Measurements from ENCODE around the gene LZTS3. TPM values are rescaled to one million over a fixed set of nuclear protein-coding genes. Genes with fewer than 3 reads are reported as not detected.
"Not testable (repeated sequence)": the region's sequence is repeated elsewhere in the genome, so short reads cannot be mapped to it uniquely, and the experiment has no call there.

LZTS3 gene
- total RNA-seq, 2 donors from 2014 or later, result 15.7 to 19.1 TPM

GRCh38 chr20:3202965-3203314 is 29.6 kb upstream of the LZTS3 start:
- Mint-ChIP-seq H3K27ac (peak overlapping the region; percentile 97), H3K4me1 (peaks cover 25% of the 10 kb centered on the region), H3K36me3 (ENCODE audit: low read depth) (peaks cover 9% of the 10 kb centered on the region), H3K27me3 (no peaks in the 10 kb centered on the region), H3K4me3 (peak overlapping the region; percentile 95)
- DNase-seq (no peak), ATAC-seq (no peak)
- H3K9me3 ChIP-seq (ENCODE audit: control insufficient read depth, low read length, poor library complexity, severe bottlenecking), result no peaks in the 10 kb centered on the region

- Mint-ChIP-seq H3K27me3 (no peaks in the 10 kb centered on the region), H3K36me3 (ENCODE audit: low read depth) (peaks cover 14% of the 10 kb centered on the region), H3K4me1 (peaks cover 33% of the 10 kb centered on the region), H3K4me3 (no peak overlapping the region), H3K27ac (peak overlapping the region; percentile 78)
- DNase-seq, result no peak
- no peak for ATAC-seq
- H3K9me3 ChIP-seq (ENCODE audit: control insufficient read depth, low read length, poor library complexity, severe bottlenecking), result no peaks in the 10 kb centered on the region
These were observed 26.8 kb upstream of the LZTS3 start for GRCh38 chr20:3199976-3200755.

DNA sequence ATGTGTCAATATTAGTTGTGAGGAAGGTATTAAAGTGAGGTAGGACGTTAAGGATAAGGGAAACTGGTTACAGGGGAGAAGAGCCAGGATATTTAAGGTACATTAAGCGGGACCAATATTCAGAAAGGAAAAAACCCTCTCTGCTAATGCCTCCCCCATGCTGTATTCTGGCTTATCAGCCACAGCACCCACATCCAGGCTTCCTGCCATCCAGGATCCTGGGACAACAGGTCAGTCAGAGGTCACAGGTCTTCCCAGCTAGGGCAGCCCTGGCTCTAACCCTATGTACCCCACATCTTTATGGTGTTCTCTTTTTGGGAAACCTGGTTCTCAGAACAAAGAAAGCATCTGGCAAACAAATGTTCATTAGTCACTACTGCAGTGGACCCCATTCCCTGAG is 25.9 kb upstream of the LZTS3 start:
- H3K36me3 Mint-ChIP-seq (ENCODE audit: low read depth), result peaks cover 14% of the 10 kb centered on the region
- peak overlapping the region; percentile 55 for H3K4me3 Mint-ChIP-seq
- H3K4me1 Mint-ChIP-seq, result peaks cover 29% of the 10 kb centered on the region
- H3K9me3 ChIP-seq (ENCODE audit: control insufficient read depth, low read length, poor library complexity, severe bottlenecking), result no peaks in the 10 kb centered on the region
- ATAC-seq (no peak), DNase-seq (no peak)
- no peaks in the 10 kb centered on the region for H3K27me3 Mint-ChIP-seq
- no peak overlapping the region for H3K27ac Mint-ChIP-seq

GRCh38 chr20:3195590-3196237 is 22.4 kb upstream of the LZTS3 start:
- peaks cover 25% of the 10 kb centered on the region for H3K4me1 Mint-ChIP-seq
- peaks cover 24% of the 10 kb centered on the region for H3K36me3 Mint-ChIP-seq (ENCODE audit: low read depth)
- H3K27me3 Mint-ChIP-seq, result no peaks in the 10 kb centered on the region
- H3K27ac Mint-ChIP-seq, result peak overlapping the region; percentile 92
- no peak for ATAC-seq
- H3K4me3 Mint-ChIP-seq, result no peak overlapping the region
- no peak for DNase-seq
- H3K9me3 ChIP-seq (ENCODE audit: control insufficient read depth, low read length, poor library complexity, severe bottlenecking), result no peaks in the 10 kb centered on the region

DNA sequence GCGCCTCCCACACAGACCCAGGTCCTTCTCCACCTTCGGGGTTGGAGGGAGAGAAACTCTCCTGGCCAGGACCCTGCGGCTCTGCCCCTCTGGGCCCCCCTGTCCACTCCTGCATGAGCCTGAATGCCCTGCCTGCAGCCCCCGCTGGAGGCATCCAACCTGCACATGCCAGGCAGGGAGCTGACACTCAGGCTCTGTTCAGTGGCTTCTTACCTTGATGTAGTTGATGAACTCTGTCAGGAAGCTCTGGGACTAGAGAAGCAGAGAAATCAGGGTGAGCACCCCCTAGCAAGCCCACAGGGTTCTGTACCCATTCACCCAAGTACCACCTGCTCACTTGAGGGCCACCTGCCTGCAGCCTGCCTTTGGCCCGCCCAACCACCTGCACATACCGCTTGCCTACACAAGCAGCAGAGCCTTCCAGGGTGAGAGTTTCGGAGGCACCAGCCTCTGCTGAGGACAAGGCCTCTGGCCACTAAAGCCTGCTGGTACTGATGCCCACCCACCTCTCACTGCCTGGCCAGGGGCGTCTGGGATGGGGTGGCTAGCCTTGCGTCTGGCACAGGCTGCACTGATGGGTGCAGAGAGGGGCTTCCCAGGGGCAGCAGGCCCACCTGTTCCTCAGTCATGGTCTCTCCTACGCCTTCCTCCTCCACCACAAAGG is 21.4 kb upstream of the LZTS3 start:
- no peaks in the 10 kb centered on the region for H3K9me3 ChIP-seq (ENCODE audit: control insufficient read depth, low read length, poor library complexity, severe bottlenecking)
- H3K4me3 Mint-ChIP-seq, result no peak overlapping the region
- DNase-seq (no peak), ATAC-seq (no peak)
- H3K27ac Mint-ChIP-seq, result peak overlapping the region; percentile 92
- H3K27me3 Mint-ChIP-seq, result no peaks in the 10 kb centered on the region
- peaks cover 22% of the 10 kb centered on the region for H3K4me1 Mint-ChIP-seq
- H3K36me3 Mint-ChIP-seq (ENCODE audit: low read depth), result peaks cover 24% of the 10 kb centered on the region

DNA sequence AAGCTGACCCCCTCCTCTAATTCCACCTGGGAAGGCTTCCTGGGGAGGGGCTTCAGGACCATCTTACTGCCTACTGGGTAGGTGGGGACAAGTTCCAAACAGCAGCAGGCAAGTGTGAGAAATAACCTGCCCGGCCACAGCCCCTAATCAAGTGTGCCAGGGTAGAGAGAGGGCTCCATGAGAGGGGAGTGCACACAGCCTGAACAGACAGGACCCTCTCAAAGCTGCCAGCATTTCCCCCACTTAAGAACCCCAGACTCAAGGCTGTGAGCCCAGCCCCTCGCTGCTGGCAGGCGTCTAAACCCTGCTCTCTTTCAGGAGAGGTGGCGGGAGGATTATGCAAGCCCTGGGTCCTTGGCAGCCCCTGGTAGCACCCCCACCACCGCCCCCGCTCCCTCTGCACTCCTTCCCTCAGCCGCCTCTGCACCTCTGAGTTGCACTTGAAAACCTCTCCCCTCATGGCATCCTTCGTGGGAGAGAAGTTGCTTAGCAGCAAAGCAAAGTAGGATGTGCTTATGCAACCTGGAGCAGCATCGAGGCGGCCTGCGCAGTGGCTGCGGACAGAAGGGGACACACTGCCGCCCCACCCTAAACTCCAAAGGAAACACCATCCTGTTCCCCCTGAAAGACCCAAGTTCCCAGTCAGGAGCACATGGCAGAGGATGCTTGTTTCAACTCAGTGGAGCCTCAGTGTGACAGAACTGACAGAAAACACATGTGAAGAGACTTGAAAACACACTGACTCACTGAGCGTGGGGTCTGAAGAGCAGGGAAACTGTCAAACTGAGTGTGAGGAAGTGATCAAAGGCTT is 20.7 kb upstream of the LZTS3 start:
- Mint-ChIP-seq H3K36me3 (ENCODE audit: low read depth) (peaks cover 21% of the 10 kb centered on the region), H3K27me3 (no peaks in the 10 kb centered on the region)
- no peak for DNase-seq

DNA sequence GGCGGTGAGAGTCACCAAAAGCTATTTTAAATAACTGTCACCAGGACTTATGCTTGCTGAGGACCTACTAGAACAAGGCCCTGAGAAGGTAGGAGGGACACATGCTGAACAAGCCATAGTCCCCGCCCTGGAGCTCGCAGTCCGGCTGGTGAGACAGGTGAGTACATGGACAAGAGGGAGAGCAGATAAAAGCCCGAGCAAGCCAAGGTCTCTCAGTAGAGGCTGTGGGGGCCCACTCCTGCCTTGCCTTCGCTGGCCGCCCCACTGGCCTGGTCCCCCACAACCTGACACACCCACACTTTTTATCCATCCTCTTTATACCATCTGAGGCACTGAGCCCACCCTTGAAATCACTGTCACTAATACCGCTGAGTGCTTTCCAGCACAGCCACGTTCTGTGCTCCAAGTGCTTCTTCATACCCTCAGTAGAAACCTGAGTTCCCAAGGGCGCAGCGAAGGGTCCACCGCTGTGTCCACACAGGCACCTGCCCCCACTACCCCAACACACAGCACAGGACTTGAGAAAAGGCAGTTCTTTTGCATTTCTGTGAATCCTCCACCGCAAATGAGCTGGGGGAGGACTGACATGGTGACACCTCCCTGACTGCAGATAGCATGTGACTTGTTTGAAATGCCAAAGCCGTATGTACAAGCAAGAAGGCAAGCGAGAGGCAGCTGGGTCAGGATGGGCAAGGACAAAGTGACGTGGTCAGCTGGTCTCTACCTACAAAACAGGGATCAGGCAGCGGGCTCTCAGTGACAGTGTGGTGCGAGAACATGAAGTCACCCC is 19.1 kb upstream of the LZTS3 start:
- no peak overlapping the region for H3K4me3 Mint-ChIP-seq
- ATAC-seq (no peak), DNase-seq (no peak)
- peaks cover 16% of the 10 kb centered on the region for H3K36me3 Mint-ChIP-seq (ENCODE audit: low read depth)
- no peaks in the 10 kb centered on the region for H3K9me3 ChIP-seq (ENCODE audit: control insufficient read depth, low read length, poor library complexity, severe bottlenecking)
- H3K27ac Mint-ChIP-seq, result no peak overlapping the region
- H3K4me1 Mint-ChIP-seq, result peaks cover 14% of the 10 kb centered on the region
- no peaks in the 10 kb centered on the region for H3K27me3 Mint-ChIP-seq

More for the DNA sequence above, 20.7 kb upstream of the LZTS3 start:
- Mint-ChIP-seq H3K4me1 (peaks cover 19% of the 10 kb centered on the region), H3K27ac (no peak overlapping the region), H3K4me3 (no peak overlapping the region)
- H3K9me3 ChIP-seq (ENCODE audit: control insufficient read depth, low read length, poor library complexity, severe bottlenecking), result no peaks in the 10 kb centered on the region
- no peak for ATAC-seq

DNA sequence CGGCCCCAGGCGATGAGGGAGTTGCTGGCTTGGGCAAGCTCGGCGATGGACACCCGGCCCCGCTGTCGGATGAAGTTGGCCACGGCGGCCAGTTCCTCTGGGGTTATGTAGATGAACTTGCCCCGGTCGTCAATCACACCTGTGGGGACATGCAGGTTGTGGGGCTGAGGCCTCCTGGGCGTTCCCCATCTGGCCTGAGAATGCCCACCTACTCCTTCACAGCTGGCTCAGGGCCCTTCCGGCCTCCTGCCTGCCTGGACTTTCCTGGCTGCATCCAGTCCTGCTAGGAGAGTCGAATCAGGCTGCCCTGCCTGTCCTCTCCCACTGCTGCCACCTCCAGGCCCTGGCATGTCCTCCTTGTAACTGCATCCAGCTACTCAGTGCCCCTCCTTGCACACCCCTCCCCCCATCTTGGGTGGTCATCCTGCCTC is 17.3 kb upstream of the LZTS3 start:
- Mint-ChIP-seq H3K36me3 (ENCODE audit: low read depth) (peaks cover 14% of the 10 kb centered on the region), H3K27me3 (no peaks in the 10 kb centered on the region), H3K4me3 (no peak overlapping the region), H3K4me1 (peaks cover 9% of the 10 kb centered on the region), H3K27ac (no peak overlapping the region)
- ATAC-seq, result no peak
- H3K9me3 ChIP-seq (ENCODE audit: control insufficient read depth, low read length, poor library complexity, severe bottlenecking), result no peaks in the 10 kb centered on the region
- DNase-seq, result no peak

- DNase-seq, result no peak
- peaks cover 11% of the 10 kb centered on the region for H3K36me3 Mint-ChIP-seq (ENCODE audit: low read depth)
These were observed 16.3 kb upstream of the LZTS3 start for GRCh38 chr20:3189561-3190131.

GRCh38 chr20:3188823-3189413 is 15.6 kb upstream of the LZTS3 start:
- no peak for DNase-seq
- H3K9me3 ChIP-seq (ENCODE audit: control insufficient read depth, low read length, poor library complexity, severe bottlenecking), result no peaks in the 10 kb centered on the region
- no peak overlapping the region for H3K27ac Mint-ChIP-seq
- no peaks in the 10 kb centered on the region for H3K27me3 Mint-ChIP-seq
- H3K36me3 Mint-ChIP-seq (ENCODE audit: low read depth), result peaks cover 11% of the 10 kb centered on the region
- no peak for ATAC-seq
- peaks cover 6% of the 10 kb centered on the region for H3K4me1 Mint-ChIP-seq
- no peak overlapping the region for H3K4me3 Mint-ChIP-seq

More at GRCh38 chr20:3189561-3190131, 16.3 kb upstream of the LZTS3 start:
- no peak overlapping the region for H3K27ac Mint-ChIP-seq
- H3K4me3 Mint-ChIP-seq, result no peak overlapping the region
- H3K4me1 Mint-ChIP-seq, result peaks cover 6% of the 10 kb centered on the region
- H3K27me3 Mint-ChIP-seq, result no peaks in the 10 kb centered on the region
- no peak for ATAC-seq
- H3K9me3 ChIP-seq (ENCODE audit: control insufficient read depth, low read length, poor library complexity, severe bottlenecking), result no peaks in the 10 kb centered on the region

DNA sequence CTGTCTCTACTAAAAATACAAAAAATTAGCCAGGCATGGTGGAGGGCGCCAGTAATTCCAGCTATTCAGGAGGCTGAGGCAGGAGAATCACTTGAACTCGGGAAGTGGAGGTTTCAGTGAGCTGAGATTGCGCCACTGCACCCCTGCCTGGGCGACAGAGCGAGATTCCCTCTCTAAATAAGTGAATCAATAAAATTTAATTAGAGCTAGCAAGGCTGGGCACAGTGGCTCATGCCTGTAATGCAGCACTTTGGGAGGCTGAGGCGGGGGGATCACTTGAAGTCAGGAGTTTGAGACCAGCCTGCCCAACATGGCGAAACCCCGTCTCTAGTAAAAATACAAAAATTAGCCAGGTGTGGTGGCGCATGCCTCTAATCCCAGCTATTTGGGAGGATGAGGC is 14.5 kb upstream of the LZTS3 start:
- DNase-seq; H3K27ac Mint-ChIP-seq; H3K27me3 Mint-ChIP-seq; H3K9me3 ChIP-seq (ENCODE audit: control insufficient read depth, low read length, poor library complexity, severe bottlenecking); H3K4me3 Mint-ChIP-seq; ATAC-seq; H3K4me1 Mint-ChIP-seq: not testable (repeated sequence)
- peaks cover 11% of the 10 kb centered on the region for H3K36me3 Mint-ChIP-seq (ENCODE audit: low read depth)
